Kidney glomerular epithelial cell (primary cell): ENCODE results near the gene XCL2.
"Not testable (repeated sequence)": the region's sequence is repeated elsewhere in the genome, so short reads cannot be mapped to it uniquely, and the experiment has no call there.

Experiments used
- DNase-seq: peaks from one replicate; lab custom pipeline; 2025; lab: John Stamatoyannopoulos, UW

The XCL2 gene

GRCh38 chr1:168543840-168544498 lies at the start of gene XCL2:
Gene XCL2, minus strand, starts transcription at chr1:168543997. Its CDS starts 33 bp downstream, at chr1:168543964.
- DNase-seq = not testable (repeated sequence)

- DNase-seq = no peak
Observed at GRCh38 chr1:168591641-168592250, 47.9 kb upstream of the XCL2 start.

- no peak for DNase-seq
Observed at GRCh38 chr1:168591066-168591465, 47.3 kb upstream of the XCL2 start.

GRCh38 chr1:168589167-168589566 lies 45.4 kb upstream of the XCL2 start:
- DNase-seq = no peak

- no peak for DNase-seq
Observed at GRCh38 chr1:168585937-168586336, 42.1 kb upstream of the XCL2 start.

- DNase-seq = peak; percentile 22
Observed at GRCh38 chr1:168585191-168585590, 41.4 kb upstream of the XCL2 start.

GRCh38 chr1:168583571-168583970 lies 39.8 kb upstream of the XCL2 start:
- DNase-seq = peak; percentile 65

- peak; percentile 79 for DNase-seq
Observed at GRCh38 chr1:168582688-168583336, 39.0 kb upstream of the XCL2 start.

GRCh38 chr1:168581817-168582572 lies 38.2 kb upstream of the XCL2 start:
- no peak for DNase-seq

- not testable (repeated sequence) for DNase-seq
Observed at GRCh38 chr1:168580991-168581390, 37.2 kb upstream of the XCL2 start.

GRCh38 chr1:168580290-168580689 lies 36.5 kb upstream of the XCL2 start:
- DNase-seq = not testable (repeated sequence)

GRCh38 chr1:168578531-168579185 lies 34.9 kb upstream of the XCL2 start:
- not testable (repeated sequence) for DNase-seq

GRCh38 chr1:168576245-168576688 lies 32.5 kb upstream of the XCL2 start, which contains the start of gene XCL1:
Gene XCL1, plus strand, starts transcription at chr1:168576605. Its CDS starts 33 bp downstream, at chr1:168576638.
- not testable (repeated sequence) for DNase-seq

- DNase-seq = not testable (repeated sequence)
Observed at GRCh38 chr1:168574234-168574633, 30.4 kb upstream of the XCL2 start.

GRCh38 chr1:168572633-168573032 lies 28.8 kb upstream of the XCL2 start:
- no peak for DNase-seq

- no peak for DNase-seq
Observed at GRCh38 chr1:168570652-168571051, 26.9 kb upstream of the XCL2 start.

- DNase-seq = no peak
Observed at GRCh38 chr1:168568346-168568745, 24.5 kb upstream of the XCL2 start.

GRCh38 chr1:168567568-168567967 lies 23.8 kb upstream of the XCL2 start:
- DNase-seq = no peak

GRCh38 chr1:168567007-168567406 lies 23.2 kb upstream of the XCL2 start:
- DNase-seq = no peak

GRCh38 chr1:168565825-168566224 lies 22.0 kb upstream of the XCL2 start:
- DNase-seq = no peak

- no peak for DNase-seq
Observed at GRCh38 chr1:168561989-168562388, 18.2 kb upstream of the XCL2 start.

- no peak for DNase-seq
Observed at GRCh38 chr1:168560370-168560769, 16.6 kb upstream of the XCL2 start.
